ENCODE results near the gene THRB. TPM values are rescaled to one million over a fixed set of nuclear protein-coding genes. Genes with fewer than 3 reads are reported as not detected.

THRB gene
- total RNA-seq, 1 donor from 2014 or later, result 32.8 TPM

- intact Hi-C loops (cut with micrococcal nuclease), result no loop called here
- DNase-seq, result no peak
- Histone ChIP-seq H3K4me1 (peaks cover 25% of the 10 kb centered on the region), H3K36me3 (no peaks in the 10 kb centered on the region), H3K4me3 (no peak overlapping the region), H3K27me3 (ENCODE audit: low read depth) (no peaks in the 10 kb centered on the region), H3K9me3 (replicated peaks) (no peaks in the 10 kb centered on the region), H3K27ac (replicated peaks) (no peak overlapping the region)
- no peak for TF ChIP-seq CTCF (IDR thresholded peaks at IDR 0.05; ENCODE audit: borderline replicate concordance)
Observed at GRCh38 chr3:24222165-24222805, 272.4 kb downstream of the THRB start.

GRCh38 chr3:24220859-24221657, 273.6 kb downstream of the THRB start:
- H3K36me3 ChIP-seq, result no peaks in the 10 kb centered on the region
- intact Hi-C loops (cut with micrococcal nuclease), result no loop called here
- H3K9me3 ChIP-seq (replicated peaks), result no peaks in the 10 kb centered on the region
- H3K4me3 ChIP-seq, result no peak overlapping the region
- H3K27me3 ChIP-seq (ENCODE audit: low read depth), result no peaks in the 10 kb centered on the region
- no peak for TF ChIP-seq CTCF (IDR thresholded peaks at IDR 0.05; ENCODE audit: borderline replicate concordance)
- peak overlapping the region; percentile 8 for H3K27ac ChIP-seq (replicated peaks)
- peaks cover 21% of the 10 kb centered on the region for H3K4me1 ChIP-seq
- no peak for DNase-seq

- H3K4me1 ChIP-seq, result peaks cover 28% of the 10 kb centered on the region
- no peak overlapping the region for H3K27ac ChIP-seq (replicated peaks)
- H3K27me3 ChIP-seq (ENCODE audit: low read depth), result no peaks in the 10 kb centered on the region
- intact Hi-C loops (cut with micrococcal nuclease), result no loop called here
- H3K36me3 ChIP-seq, result no peaks in the 10 kb centered on the region
- TF ChIP-seq CTCF (IDR thresholded peaks at IDR 0.05; ENCODE audit: borderline replicate concordance), result no peak
- no peaks in the 10 kb centered on the region for H3K9me3 ChIP-seq (replicated peaks)
- DNase-seq, result no peak
- H3K4me3 ChIP-seq, result no peak overlapping the region
Observed at GRCh38 chr3:24215502-24215901, 279.1 kb downstream of the THRB start.

- intact Hi-C loops (cut with micrococcal nuclease), result no loop called here
- no peaks in the 10 kb centered on the region for H3K9me3 ChIP-seq (replicated peaks)
- H3K27ac ChIP-seq (replicated peaks), result no peak overlapping the region
- H3K36me3 ChIP-seq, result no peaks in the 10 kb centered on the region
- no peak for TF ChIP-seq CTCF (IDR thresholded peaks at IDR 0.05; ENCODE audit: borderline replicate concordance)
- peaks cover 23% of the 10 kb centered on the region for H3K4me1 ChIP-seq
- H3K27me3 ChIP-seq (ENCODE audit: low read depth), result no peaks in the 10 kb centered on the region
- no peak for DNase-seq
- no peak overlapping the region for H3K4me3 ChIP-seq
Observed at GRCh38 chr3:24211381-24211780, 283.3 kb downstream of the THRB start.

- DNase-seq, result no peak
- Histone ChIP-seq H3K27me3 (ENCODE audit: low read depth) (no peaks in the 10 kb centered on the region), H3K27ac (replicated peaks) (no peak overlapping the region), H3K4me3 (no peak overlapping the region), H3K4me1 (no peaks in the 10 kb centered on the region), H3K36me3 (no peaks in the 10 kb centered on the region), H3K9me3 (replicated peaks) (no peaks in the 10 kb centered on the region)
- TF ChIP-seq CTCF (IDR thresholded peaks at IDR 0.05; ENCODE audit: borderline replicate concordance), result no peak
- intact Hi-C loops (cut with micrococcal nuclease), result no loop called here
Observed at GRCh38 chr3:24202071-24202470, 292.6 kb downstream of the THRB start.
